Large intestine (tissue), 3 donors: ENCODE results near the gene IQSEC1. TPM values are rescaled to one million over a fixed set of nuclear protein-coding genes. Genes with fewer than 3 reads are reported as not detected.

ENCODE experiments used
- DNase-seq, 2 donors: peaks; one replicate each; pipeline versions ENCODE4 v3.0.0 to v3.0.0-alpha.2; 2013
- H3K27ac ChIP-seq: one replicate; pipeline ENCODE4 v1.5.1; 2013; ENCODE audit warnings: low read length
- H3K27me3 ChIP-seq: 2 replicates; pipeline ENCODE4 v1.6.1; 2013; ENCODE audit warnings: low read length; ENCODE audit not compliant: control insufficient read depth, insufficient read depth
- H3K36me3 ChIP-seq: 2 replicates; pipeline ENCODE4 v1.6.1; 2013; ENCODE audit warnings: low read length; ENCODE audit not compliant: control insufficient read depth, insufficient read depth
- H3K4me1 ChIP-seq: one replicate; pipeline ENCODE4 v1.6.1; 2013; ENCODE audit warnings: low read length; ENCODE audit not compliant: control insufficient read depth, insufficient read depth
- H3K4me3 ChIP-seq: one replicate; pipeline ENCODE4 v1.5.1; 2013; ENCODE audit warnings: low read length
- H3K9me3 ChIP-seq: one replicate; pipeline ENCODE4 v1.6.1; 2013; ENCODE audit warnings: mild to moderate bottlenecking, low read depth, low read length, moderate library complexity; ENCODE audit not compliant: control insufficient read depth
- WGBS: methylation state at CpG from one replicate; pipeline ENCODE4 v1.1.5; 2013; ENCODE audit warnings: low lambda C conversion rate; ENCODE audit not compliant: insufficient coverage; 5-methylcytosine and 5-hydroxymethylcytosine counted together
- polyA plus RNA-seq: library from polyadenylated mRNA; unstranded; fragments of 120-200 nt; gene quantifications from one replicate; pipeline ENCODE4 v1.2.1, GENCODE V29; 2013

The IQSEC1 gene
- polyA plus RNA-seq, 1 donor, result 24.3 TPM

DNA sequence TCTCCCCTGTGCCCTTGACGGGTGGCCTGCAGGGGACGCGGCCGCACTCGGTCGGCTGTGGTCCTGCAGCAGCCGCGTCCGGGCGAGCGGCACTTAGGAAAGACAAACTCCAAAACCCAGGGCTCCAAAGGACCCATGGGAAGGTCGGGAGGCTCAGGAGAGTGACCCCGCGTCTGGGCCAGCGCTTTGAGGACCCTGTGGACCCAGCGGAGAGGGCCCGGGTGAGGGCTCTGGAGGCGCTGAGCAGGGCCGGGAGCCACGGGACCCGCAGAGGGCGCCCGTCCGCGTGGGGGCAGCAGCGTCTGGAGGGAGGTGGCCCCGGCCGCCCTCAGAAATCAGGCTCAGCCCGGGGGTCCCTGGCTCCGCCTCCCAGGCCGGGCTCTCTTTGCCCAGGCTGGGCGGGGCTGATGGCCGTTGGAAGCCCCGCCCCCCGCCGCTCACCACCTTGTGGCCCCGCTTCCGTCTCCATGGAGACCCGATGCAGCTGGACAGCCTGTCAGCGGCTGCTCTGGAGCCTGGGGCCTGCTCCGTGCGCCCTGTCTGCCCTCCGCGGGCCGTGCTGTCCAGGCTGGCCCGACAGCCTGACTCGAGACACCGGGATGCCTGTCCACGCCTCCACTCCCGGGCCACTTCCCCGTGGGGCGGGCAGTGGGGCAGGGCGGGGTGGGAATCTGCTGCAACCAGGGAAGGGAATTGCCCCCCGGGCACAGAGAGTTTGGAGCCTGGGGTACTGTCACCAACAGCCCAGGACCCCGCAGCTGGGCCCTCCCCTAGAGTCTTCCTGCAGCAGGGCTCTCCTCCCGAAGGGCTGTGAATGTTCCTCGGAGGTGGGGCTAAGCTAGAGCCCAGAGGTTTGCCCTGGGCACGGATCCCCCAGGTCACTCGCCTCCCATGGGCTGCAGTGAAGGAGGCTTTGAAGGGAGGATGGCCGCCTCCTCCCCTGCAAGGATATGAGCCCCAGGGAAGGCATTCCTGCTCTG, 197.1 kb downstream of the IQSEC1 start:
- WGBS, result no CpG with 5 or more reads among the region's 60 CpGs
- peaks cover 4% of the 10 kb centered on the region for H3K4me1 ChIP-seq
- H3K9me3 ChIP-seq, result no peaks in the 10 kb centered on the region
- H3K27me3 ChIP-seq, result no peaks in the 10 kb centered on the region
- no peak overlapping the region for H3K27ac ChIP-seq
- DNase-seq, result peak in 1 of 2 donors; percentile 28
- no peak overlapping the region for H3K4me3 ChIP-seq
- H3K36me3 ChIP-seq, result no peaks in the 10 kb centered on the region

DNA sequence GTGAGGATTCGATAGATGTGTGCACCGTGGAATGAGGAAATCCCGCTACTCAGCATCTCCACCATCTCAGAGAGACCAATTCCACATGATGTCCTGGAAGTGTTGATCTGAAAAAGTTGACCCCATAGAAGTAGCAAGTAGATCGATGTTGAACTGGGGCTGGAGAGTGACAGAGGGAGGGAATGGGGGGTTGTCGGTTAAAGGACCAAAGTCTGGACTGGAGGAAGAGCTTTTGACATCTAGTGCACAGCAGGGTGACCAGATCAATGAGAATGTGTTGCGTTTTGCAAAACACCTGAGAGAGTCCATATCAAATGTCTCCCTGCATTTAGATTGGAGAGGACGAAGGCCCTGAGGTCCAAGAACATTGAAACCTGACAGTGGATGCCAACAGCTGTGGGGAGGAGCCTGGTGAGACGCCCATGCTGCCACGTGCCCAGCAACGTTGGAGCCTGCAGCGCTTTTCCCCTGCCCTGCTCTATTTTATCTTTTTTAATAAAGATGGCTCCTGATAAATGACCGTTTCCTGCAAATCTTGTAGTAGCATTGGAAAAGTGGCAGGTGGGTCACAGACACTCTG, 201.7 kb downstream of the IQSEC1 start:
- no peaks in the 10 kb centered on the region for H3K36me3 ChIP-seq
- no peak overlapping the region for H3K4me3 ChIP-seq
- H3K9me3 ChIP-seq, result no peaks in the 10 kb centered on the region
- no peak overlapping the region for H3K27ac ChIP-seq
- H3K4me1 ChIP-seq, result peaks cover 14% of the 10 kb centered on the region
- peaks cover 23% of the 10 kb centered on the region for H3K27me3 ChIP-seq
- DNase-seq, result no peak
- 61% methylated on average over 4 of the region's 12 CpGs for WGBS

DNA sequence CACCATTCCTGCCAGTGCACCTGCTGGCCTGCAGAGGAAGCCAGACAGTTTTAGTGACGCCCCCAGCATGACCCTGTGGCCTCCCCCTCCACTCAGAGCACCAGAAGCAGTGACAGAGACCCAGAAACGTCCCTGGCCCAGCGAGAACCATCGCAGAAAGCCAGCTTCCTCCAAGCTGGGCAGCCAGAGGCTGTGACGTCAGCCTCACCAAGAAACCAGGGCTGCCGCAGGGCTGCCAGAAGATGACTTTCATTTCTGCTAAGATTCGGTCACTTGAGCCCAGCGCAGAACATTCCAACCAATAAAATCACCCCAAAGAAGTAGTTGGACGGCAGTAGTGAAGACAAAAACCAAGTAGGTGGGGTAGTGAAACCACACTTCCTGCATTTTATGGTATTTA, 202.3 kb downstream of the IQSEC1 start:
- H3K9me3 ChIP-seq, result no peaks in the 10 kb centered on the region
- H3K27ac ChIP-seq, result no peak overlapping the region
- no peak for DNase-seq
- no peak overlapping the region for H3K4me3 ChIP-seq
- peaks cover 11% of the 10 kb centered on the region for H3K4me1 ChIP-seq
- no peaks in the 10 kb centered on the region for H3K36me3 ChIP-seq
- no CpG with 5 or more reads among the region's 9 CpGs for WGBS
- peaks cover 23% of the 10 kb centered on the region for H3K27me3 ChIP-seq

DNA sequence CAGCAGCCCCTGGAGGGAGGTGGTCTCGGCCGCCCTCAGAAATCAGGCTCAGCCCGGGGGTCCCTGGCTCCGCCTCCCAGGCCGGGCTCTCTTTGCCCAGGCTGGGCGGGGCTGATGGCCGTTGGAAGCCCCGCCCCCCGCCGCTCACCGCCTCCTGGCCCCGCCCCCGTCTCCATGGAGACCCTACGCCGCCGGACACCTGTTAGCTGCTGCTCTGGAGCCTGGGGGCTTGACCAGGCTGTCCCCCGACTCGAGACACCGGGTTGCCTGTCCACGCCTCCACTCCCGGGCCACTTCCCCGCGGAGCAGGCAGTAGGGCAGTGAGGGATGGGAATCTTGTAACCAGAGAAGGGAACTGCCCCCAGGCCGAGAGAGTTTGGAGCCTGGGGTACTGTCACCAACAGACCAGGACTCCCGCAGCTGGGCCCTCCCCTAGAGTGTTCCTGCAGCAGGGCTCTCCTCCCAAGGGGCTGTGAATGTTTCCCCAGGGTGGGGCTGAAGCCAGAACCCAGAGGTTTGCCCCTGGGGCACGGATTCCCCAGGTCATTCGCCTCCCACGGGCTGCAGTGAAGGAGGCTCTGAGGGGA, 204.1 kb downstream of the IQSEC1 start:
- H3K4me3 ChIP-seq, result peak overlapping the region; percentile 30

DNA sequence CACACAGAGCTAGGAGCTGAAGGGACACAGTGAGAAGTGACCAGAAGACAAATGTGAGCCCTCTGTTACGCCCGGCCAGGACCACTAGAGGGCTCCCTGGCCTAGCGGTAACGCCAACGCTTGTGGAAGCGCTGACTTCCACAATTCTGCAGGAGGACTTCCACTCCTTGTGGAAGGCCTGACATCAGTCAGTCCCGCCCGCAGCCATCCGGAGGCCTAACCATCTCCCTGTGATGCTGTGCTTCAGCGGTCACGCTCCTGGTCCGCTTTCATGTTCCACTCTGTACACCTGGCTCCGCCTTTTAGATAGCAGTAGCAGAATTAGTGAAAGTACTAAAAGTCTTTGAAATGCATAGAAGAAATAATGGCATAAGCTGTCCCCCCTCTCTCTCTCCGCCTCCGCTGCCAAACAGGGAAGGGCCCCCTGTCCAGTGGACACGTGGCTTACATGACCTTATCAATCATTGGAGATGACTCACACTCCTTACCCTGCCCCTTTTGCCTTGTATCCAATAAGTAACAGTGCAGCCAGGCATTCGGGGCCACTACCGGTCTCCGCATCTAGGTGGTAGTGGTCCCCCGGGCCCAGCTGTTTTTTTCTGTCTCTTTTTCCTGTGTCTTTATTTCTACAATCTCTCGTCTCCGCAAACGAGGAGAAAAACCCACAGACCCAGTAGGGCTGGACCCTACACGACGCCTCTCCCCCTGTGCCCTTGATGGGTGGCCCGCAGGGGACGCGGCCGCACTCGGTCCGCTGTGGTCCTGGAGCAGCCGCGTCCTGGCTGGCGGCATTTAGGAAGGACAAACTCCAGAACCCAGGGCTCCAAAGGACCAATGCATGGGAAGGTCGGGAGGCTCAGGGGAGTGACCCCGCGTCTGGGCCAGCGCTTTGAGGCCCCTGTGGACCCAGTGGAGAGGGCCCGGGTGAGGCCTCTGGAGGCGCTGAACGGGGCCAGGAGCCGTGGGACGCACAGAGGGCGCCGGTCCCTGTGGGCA, 204.9 kb downstream of the IQSEC1 start:
- Histone ChIP-seq H3K27ac (no peak overlapping the region), H3K4me1 (peaks cover 11% of the 10 kb centered on the region), H3K27me3 (peaks cover 23% of the 10 kb centered on the region), H3K4me3 (peak overlapping the region; percentile 30), H3K36me3 (no peaks in the 10 kb centered on the region), H3K9me3 (no peaks in the 10 kb centered on the region)
- peak; percentile 80 to 82 for DNase-seq
- WGBS, result no CpG with 5 or more reads among the region's 45 CpGs

More for the DNA sequence above, 204.1 kb downstream of the IQSEC1 start:
- Histone ChIP-seq H3K4me1 (peaks cover 11% of the 10 kb centered on the region), H3K27me3 (peaks cover 23% of the 10 kb centered on the region), H3K36me3 (no peaks in the 10 kb centered on the region), H3K9me3 (no peaks in the 10 kb centered on the region), H3K27ac (no peak overlapping the region)
- WGBS, result no CpG with 5 or more reads among the region's 28 CpGs
- DNase-seq, result no peak

DNA sequence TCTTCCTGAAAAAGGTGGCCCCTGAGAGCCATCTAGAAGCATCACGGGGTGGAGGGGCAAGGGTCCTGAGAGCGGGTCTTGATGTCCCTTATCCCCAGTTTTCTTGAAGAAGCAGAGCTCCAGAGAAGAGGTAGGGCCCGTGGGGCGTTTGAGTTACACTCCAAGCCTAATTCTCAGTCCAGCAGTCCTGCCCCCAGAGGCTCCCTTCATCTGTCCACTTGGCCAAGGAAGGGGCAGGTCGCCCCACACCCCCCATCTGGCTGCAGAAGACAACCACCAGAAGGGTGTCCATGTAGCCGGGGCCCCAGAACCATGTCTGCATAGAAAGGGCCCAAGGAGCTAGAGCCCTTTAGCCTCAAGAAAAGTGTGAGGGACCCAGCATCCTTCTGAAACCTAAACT, 206.4 kb downstream of the IQSEC1 start:
- Histone ChIP-seq H3K4me3 (no peak overlapping the region), H3K4me1 (peaks cover 11% of the 10 kb centered on the region), H3K27ac (no peak overlapping the region), H3K27me3 (peaks cover 23% of the 10 kb centered on the region), H3K9me3 (no peaks in the 10 kb centered on the region), H3K36me3 (no peaks in the 10 kb centered on the region)
- WGBS, result no CpG with 5 or more reads among the region's 6 CpGs
- no peak for DNase-seq

DNA sequence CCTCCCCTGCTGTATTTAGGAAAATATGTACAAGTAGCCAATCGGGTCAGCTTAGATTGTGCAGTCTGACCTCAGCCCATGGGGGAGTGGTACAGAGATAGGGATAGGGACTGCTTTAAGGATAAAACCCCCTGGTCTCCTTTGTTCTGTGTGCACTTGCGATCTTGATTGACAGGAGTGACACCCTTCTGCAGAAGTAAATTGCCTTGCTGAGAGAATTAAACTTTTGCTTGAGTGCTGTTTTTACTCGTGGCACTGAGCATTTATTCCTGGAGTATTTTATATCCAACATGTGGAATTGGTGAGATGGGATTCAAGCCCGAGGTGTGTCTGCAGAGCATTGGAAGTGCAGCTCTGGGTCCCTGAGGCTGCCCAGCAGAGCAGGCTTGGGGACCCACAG, 208.0 kb downstream of the IQSEC1 start:
- Histone ChIP-seq H3K27me3 (peaks cover 19% of the 10 kb centered on the region), H3K4me3 (no peak overlapping the region), H3K36me3 (no peaks in the 10 kb centered on the region), H3K9me3 (no peaks in the 10 kb centered on the region), H3K4me1 (peaks cover 11% of the 10 kb centered on the region), H3K27ac (no peak overlapping the region)
- DNase-seq, result no peak
- no CpG with 5 or more reads among the region's 4 CpGs for WGBS

DNA sequence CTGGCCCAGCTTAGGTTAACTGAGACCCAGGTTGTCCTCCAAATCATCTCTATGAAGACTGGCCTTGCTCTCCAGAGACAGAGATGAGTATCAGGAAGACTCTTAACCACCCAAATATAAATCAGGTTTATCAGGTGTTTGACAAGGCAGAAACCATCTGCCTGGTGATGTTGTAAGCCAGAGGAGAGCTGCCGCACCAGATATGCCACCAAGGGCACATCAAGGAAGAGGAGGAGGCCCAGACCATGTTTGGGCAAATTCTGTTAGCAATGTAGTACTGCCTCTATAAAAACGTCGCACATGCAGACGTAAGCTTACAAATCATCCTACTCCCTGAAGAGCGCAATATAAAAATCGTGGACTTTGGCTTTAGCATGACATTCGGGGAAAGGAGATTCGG, 210.8 kb downstream of the IQSEC1 start:
- no peak overlapping the region for H3K27ac ChIP-seq
- no peak overlapping the region for H3K4me3 ChIP-seq
- H3K27me3 ChIP-seq, result no peaks in the 10 kb centered on the region
- WGBS, result no CpG with 5 or more reads among the region's 8 CpGs
- H3K9me3 ChIP-seq, result no peaks in the 10 kb centered on the region
- DNase-seq, result no peak
- H3K36me3 ChIP-seq, result no peaks in the 10 kb centered on the region
- H3K4me1 ChIP-seq, result no peaks in the 10 kb centered on the region

DNA sequence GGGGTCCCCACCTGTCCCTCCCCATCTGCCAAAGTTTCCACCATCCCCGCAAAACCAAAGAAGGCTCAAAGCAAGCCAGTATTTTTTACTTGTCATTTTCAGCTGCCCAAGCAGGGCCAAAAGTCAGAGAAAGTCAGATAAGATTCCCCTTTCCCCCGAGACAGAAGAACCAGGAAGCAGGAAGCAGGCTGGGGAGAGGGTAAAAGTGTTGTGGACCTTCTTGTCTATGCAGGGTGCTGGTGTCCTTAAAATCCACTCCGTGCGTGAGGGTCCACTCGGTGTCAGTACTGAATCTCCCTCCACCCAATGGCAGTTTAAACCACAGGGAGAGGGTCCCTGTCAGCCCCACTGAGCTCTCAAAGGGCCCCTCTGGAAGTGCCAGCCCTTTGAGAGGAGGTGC, 211.6 kb downstream of the IQSEC1 start:
- DNase-seq, result no peak
- no peaks in the 10 kb centered on the region for H3K36me3 ChIP-seq
- no peak overlapping the region for H3K27ac ChIP-seq
- no peaks in the 10 kb centered on the region for H3K4me1 ChIP-seq
- H3K9me3 ChIP-seq, result no peaks in the 10 kb centered on the region
- H3K4me3 ChIP-seq, result no peak overlapping the region
- no CpG with 5 or more reads among the region's 5 CpGs for WGBS
- no peaks in the 10 kb centered on the region for H3K27me3 ChIP-seq

DNA sequence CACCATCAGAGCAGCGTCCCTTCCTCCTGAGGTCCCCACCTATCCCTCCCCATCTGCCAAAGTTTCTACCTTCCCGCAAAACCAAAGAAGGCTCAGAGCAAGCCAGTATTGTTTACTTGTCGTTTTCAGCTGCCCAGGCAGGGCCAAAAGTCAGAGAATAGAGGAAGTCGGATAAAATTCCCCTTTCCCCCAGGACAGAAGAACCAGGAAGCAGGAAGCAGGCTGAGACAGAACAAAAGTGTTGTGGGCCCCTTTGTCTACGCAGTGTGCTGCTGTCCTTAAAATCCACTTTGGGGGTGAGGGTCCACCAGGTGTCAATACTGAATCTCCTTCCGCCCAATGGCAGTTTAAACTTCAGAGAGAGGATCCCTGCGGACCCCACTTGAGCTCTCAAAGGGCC, 213.4 kb downstream of the IQSEC1 start:
- peaks cover 3% of the 10 kb centered on the region for H3K27me3 ChIP-seq
- DNase-seq, result no peak
- no CpG with 5 or more reads among the region's 7 CpGs for WGBS
- H3K36me3 ChIP-seq, result no peaks in the 10 kb centered on the region
- H3K9me3 ChIP-seq, result no peaks in the 10 kb centered on the region
- no peak overlapping the region for H3K27ac ChIP-seq
- no peaks in the 10 kb centered on the region for H3K4me1 ChIP-seq
- H3K4me3 ChIP-seq, result no peak overlapping the region
